Astrocyte (in vitro differentiated cells and primary cell): ENCODE data around the gene FOLR2. TPM values are rescaled to one million over a fixed set of nuclear protein-coding genes. Genes with fewer than 3 reads are reported as not detected.

ENCODE experiments used
- DNase-seq: peaks from one replicate; pipeline ENCODE4 v3.0.0-alpha.2; 2010; ENCODE audit warnings: low read depth
- FAIRE-seq: peaks from 2 replicates; lab custom pipeline; 2011; peaks lifted over from hg19 to GRCh38; lab: Jason Lieb, UNC
- H2AFZ ChIP-seq: 2 replicates; pipeline ENCODE4 v1.6.0; 2012; ENCODE audit warnings: low read depth, low read length, inconsistent platforms
- H3K27ac ChIP-seq: 2 replicates; pipeline ENCODE4 v1.5.1; 2011; ENCODE audit warnings: low read depth, low read length, inconsistent platforms
- H3K27me3 ChIP-seq: 2 replicates; pipeline ENCODE4 v1.6.0; 2011; ENCODE audit warnings: low read length, inconsistent platforms; ENCODE audit not compliant: insufficient read depth
- H3K36me3 ChIP-seq: 2 replicates; pipeline ENCODE4 v1.5.1; 2011; ENCODE audit warnings: low read length, inconsistent platforms; ENCODE audit not compliant: insufficient read depth
- H3K4me1 ChIP-seq: 2 replicates; pipeline ENCODE4 v1.5.1; 2011; ENCODE audit warnings: low read length, inconsistent platforms; ENCODE audit not compliant: insufficient read depth
- H3K4me2 ChIP-seq: 2 replicates; pipeline ENCODE4 v1.6.0; 2012; ENCODE audit warnings: low read length, inconsistent platforms
- H3K4me3 ChIP-seq: 2 replicates; pipeline ENCODE4 v1.5.1; 2011; ENCODE audit warnings: low read depth, mild to moderate bottlenecking, low read length, inconsistent platforms; ENCODE audit not compliant: insufficient read depth
- H3K79me2 ChIP-seq: 2 replicates; pipeline ENCODE4 v1.6.0; 2012; ENCODE audit warnings: mild to moderate bottlenecking, low read length, inconsistent platforms; ENCODE audit not compliant: insufficient read depth
- H3K9ac ChIP-seq: 2 replicates; pipeline ENCODE4 v1.6.0; 2012; ENCODE audit warnings: mild to moderate bottlenecking, low read length, inconsistent platforms
- H3K9me3 ChIP-seq: 2 replicates; pipeline ENCODE4 v1.5.1; 2012; ENCODE audit warnings: low read depth, mild to moderate bottlenecking, low read length, inconsistent platforms; ENCODE audit not compliant: insufficient read depth
- H4K20me1 ChIP-seq: 2 replicates; pipeline ENCODE4 v1.6.0; 2012; ENCODE audit warnings: low read length, inconsistent platforms; ENCODE audit not compliant: insufficient read depth
- H3K27ac Mint-ChIP-seq: one replicate; pipeline ENCODE4 v1.8.0; 2021; ENCODE audit warnings: mild to moderate bottlenecking, mixed read lengths; ENCODE audit not compliant: unreplicated experiment
- H3K27me3 Mint-ChIP-seq: one replicate; pipeline ENCODE4 v1.8.0; 2021; ENCODE audit warnings: low read depth, mixed read lengths; ENCODE audit not compliant: unreplicated experiment
- H3K36me3 Mint-ChIP-seq: one replicate; pipeline ENCODE4 v1.8.0; 2021; ENCODE audit warnings: low read depth, mixed read lengths; ENCODE audit not compliant: unreplicated experiment
- H3K4me1 Mint-ChIP-seq: one replicate; pipeline ENCODE4 v1.8.0; 2021; ENCODE audit warnings: low read depth, mixed read lengths; ENCODE audit not compliant: unreplicated experiment
- H3K4me3 Mint-ChIP-seq: one replicate; pipeline ENCODE4 v1.8.0; 2021; ENCODE audit warnings: mild to moderate bottlenecking, moderate library complexity, mixed read lengths; ENCODE audit not compliant: unreplicated experiment
- H3K9me3 Mint-ChIP-seq: one replicate; pipeline ENCODE4 v1.8.0; 2021; ENCODE audit warnings: mild to moderate bottlenecking, mixed read lengths; ENCODE audit not compliant: unreplicated experiment
- EZH2 ChIP-seq: IDR thresholded peaks from 2 replicates; pipeline ENCODE4 v1.6.1; 2012; ENCODE audit warnings: mild to moderate bottlenecking, low read length, inconsistent platforms; ENCODE audit not compliant: insufficient read depth
- total RNA-seq: library from RNA; stranded (reverse); gene quantifications from 2 replicates; pipeline ENCODE4 v1.2.1, GENCODE V29; 2021
- TF ChIP-seq, protein P1 (sequence below): IDR thresholded peaks from 2 replicates; pipeline ENCODE4 v1.5.1; 2011; ENCODE audit warnings: low read depth, mild to moderate bottlenecking, inconsistent platforms, low read length, moderate library complexity; ENCODE audit not compliant: insufficient read depth

FOLR2 gene
- total RNA-seq, 1 donor from 2014 or later = not detected

DNA sequence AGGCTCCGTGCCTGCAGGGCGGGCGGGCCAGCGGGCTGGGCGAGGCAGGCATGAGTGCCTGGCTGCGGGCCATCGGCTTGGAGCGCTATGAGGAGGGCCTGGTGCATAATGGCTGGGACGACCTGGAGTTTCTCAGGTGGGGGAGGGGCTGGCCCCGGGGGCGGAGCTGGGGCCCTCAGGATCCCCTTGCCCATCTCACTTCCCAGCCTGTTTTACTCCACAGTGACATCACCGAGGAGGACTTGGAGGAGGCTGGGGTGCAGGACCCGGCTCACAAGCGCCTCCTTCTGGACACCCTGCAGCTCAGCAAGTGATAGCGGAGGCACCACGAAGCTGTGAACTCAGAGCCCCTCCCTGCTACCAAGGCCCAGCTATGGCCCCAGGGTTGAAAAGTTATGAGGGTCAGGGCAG lies 21.5 kb downstream of the FOLR2 start:
- DNase-seq (peak; percentile 45), FAIRE-seq (no peak)
- peaks cover 28% of the 10 kb centered on the region for H3K27me3 ChIP-seq
- peaks cover 67% of the 10 kb centered on the region for H4K20me1 ChIP-seq
- no peak overlapping the region for H3K9ac ChIP-seq
- Mint-ChIP-seq H3K4me1 (peaks cover 13% of the 10 kb centered on the region), H3K27ac (no peak overlapping the region), H3K27me3 (peaks cover 29% of the 10 kb centered on the region), H3K9me3 (peaks cover 9% of the 10 kb centered on the region), H3K36me3 (peaks cover 19% of the 10 kb centered on the region), H3K4me3 (no peak overlapping the region)
- no peak overlapping the region for H2AFZ ChIP-seq
- H3K79me2 ChIP-seq = no peaks in the 10 kb centered on the region
- H3K9me3 ChIP-seq = no peaks in the 10 kb centered on the region
- H3K4me2 ChIP-seq = no peak overlapping the region
- H3K4me1 ChIP-seq = peaks cover 26% of the 10 kb centered on the region
- H3K4me3 ChIP-seq = no peak overlapping the region
- TF ChIP-seq, protein P1, sequence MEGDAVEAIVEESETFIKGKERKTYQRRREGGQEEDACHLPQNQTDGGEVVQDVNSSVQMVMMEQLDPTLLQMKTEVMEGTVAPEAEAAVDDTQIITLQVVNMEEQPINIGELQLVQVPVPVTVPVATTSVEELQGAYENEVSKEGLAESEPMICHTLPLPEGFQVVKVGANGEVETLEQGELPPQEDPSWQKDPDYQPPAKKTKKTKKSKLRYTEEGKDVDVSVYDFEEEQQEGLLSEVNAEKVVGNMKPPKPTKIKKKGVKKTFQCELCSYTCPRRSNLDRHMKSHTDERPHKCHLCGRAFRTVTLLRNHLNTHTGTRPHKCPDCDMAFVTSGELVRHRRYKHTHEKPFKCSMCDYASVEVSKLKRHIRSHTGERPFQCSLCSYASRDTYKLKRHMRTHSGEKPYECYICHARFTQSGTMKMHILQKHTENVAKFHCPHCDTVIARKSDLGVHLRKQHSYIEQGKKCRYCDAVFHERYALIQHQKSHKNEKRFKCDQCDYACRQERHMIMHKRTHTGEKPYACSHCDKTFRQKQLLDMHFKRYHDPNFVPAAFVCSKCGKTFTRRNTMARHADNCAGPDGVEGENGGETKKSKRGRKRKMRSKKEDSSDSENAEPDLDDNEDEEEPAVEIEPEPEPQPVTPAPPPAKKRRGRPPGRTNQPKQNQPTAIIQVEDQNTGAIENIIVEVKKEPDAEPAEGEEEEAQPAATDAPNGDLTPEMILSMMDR = peak; percentile 72
- no peak for TF ChIP-seq EZH2
- H3K27ac ChIP-seq = no peak overlapping the region
- peaks cover 26% of the 10 kb centered on the region for H3K36me3 ChIP-seq

DNA sequence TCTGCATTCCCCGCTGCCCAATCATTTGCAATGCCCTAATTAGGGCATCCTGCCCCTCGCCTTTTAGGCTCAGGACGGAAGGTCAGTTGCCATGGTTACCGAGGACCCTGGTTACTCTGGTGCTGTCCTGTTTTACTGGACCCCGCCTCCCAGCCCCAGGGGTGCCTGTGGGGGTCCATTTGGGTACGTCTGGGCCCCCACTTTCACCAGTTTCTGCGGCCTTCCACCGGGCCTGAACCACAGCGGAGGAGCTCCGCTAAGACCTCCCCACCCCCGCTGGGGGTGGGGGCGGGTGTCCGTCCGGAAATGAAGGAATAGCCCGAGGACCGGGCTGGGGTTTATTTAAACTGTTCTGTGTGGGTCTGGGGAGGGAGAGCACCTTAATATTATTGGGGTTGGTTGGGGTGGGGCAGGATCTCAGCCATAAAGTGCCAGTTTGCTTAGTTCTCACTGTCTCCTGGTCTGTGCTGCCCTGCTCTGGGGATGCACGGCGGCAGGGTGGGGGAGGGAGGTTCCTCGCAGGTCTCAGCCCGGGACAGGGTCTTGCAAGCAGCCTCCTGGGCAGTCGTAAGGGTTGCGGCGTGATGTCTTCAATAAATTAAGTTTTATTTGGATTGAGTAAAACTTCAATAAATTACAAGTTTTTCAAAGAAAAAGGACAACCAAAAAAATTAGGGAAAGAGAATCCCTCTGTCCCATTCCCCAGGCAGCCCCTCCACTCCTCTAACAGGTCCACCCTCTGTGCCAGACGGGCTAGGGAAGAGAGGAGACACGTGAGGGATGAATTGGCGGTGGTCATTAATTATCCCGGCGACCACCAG lies 22.1 kb downstream of the FOLR2 start:
- H3K27me3 Mint-ChIP-seq = peaks cover 34% of the 10 kb centered on the region
- H4K20me1 ChIP-seq = peaks cover 60% of the 10 kb centered on the region

More for the DNA sequence above, 22.1 kb downstream of the FOLR2 start:
- Histone ChIP-seq H2AFZ (no peak overlapping the region), H3K27ac (no peak overlapping the region), H3K9me3 (no peaks in the 10 kb centered on the region), H3K4me2 (peak overlapping the region; percentile 85), H3K79me2 (no peaks in the 10 kb centered on the region), H3K27me3 (peaks cover 34% of the 10 kb centered on the region), H3K4me1 (peaks cover 26% of the 10 kb centered on the region), H3K36me3 (peaks cover 20% of the 10 kb centered on the region), H3K4me3 (no peak overlapping the region), H3K9ac (no peak overlapping the region)
- no peak for FAIRE-seq
- Mint-ChIP-seq H3K4me1 (peaks cover 13% of the 10 kb centered on the region), H3K36me3 (peaks cover 19% of the 10 kb centered on the region), H3K9me3 (peaks cover 12% of the 10 kb centered on the region), H3K4me3 (peak overlapping the region; percentile 60), H3K27ac (peak overlapping the region; percentile 80)
- TF ChIP-seq EZH2 = no peak
- TF ChIP-seq, protein P1 = no peak
- DNase-seq = no peak
